ENCODE measurements around the gene RANBP3.
"Not testable (repeated sequence)": the region's sequence is repeated elsewhere in the genome, so short reads cannot be mapped to it uniquely, and the experiment has no call there.

RANBP3 gene

GRCh38 chr19:5877882-5878281, 100.1 kb downstream of the RANBP3 start:
- H2AFZ ChIP-seq (ENCODE audit: low read depth, low read length) = no peak overlapping the region
- H3K27me3 ChIP-seq (ENCODE audit: insufficient read depth, low read length, poor library complexity) = no peaks in the 10 kb centered on the region
- no peaks in the 10 kb centered on the region for H3K79me2 ChIP-seq (ENCODE audit: insufficient read depth, low read length)
- H3K4me3 ChIP-seq (ENCODE audit: low read depth in 1 of 2, low read length in 2 of 2) = no peak overlapping the region
- no peak for TF ChIP-seq EZH2 (IDR thresholded peaks at IDR 0.05; ENCODE audit: borderline replicate concordance, low read depth, low read length, severe bottlenecking)
- no peak for TF ChIP-seq CTCF (IDR thresholded peaks at IDR 0.05; ENCODE audit: borderline replicate concordance, extremely low read depth, low read length, poor library complexity, severe bottlenecking)
- no peak overlapping the region for H3K27ac ChIP-seq (ENCODE audit: low read length)
- no peaks in the 10 kb centered on the region for H4K20me1 ChIP-seq (ENCODE audit: insufficient read depth, low read length)
- ATAC-seq (ENCODE audit: insufficient read depth, low read depth) = no peak
- H3K4me1 ChIP-seq (ENCODE audit: insufficient read depth, low read length) = no peaks in the 10 kb centered on the region
- H3K9me3 ChIP-seq (ENCODE audit: insufficient read depth, low read length, severe bottlenecking) = no peaks in the 10 kb centered on the region
- H3K9ac ChIP-seq (ENCODE audit: low read depth, low read length) = no peak overlapping the region
- DNase-seq = no peak
- H3K4me2 ChIP-seq (ENCODE audit: insufficient read depth, low read length) = no peak overlapping the region
- no peaks in the 10 kb centered on the region for H3K36me3 ChIP-seq (ENCODE audit: insufficient read depth, low read length)

- ATAC-seq (ENCODE audit: insufficient read depth, low read depth) = no peak
- H3K4me1 ChIP-seq (ENCODE audit: insufficient read depth, low read length) = no peaks in the 10 kb centered on the region
- TF ChIP-seq CTCF (IDR thresholded peaks at IDR 0.05; ENCODE audit: borderline replicate concordance, extremely low read depth, low read length, poor library complexity, severe bottlenecking) (no peak), EZH2 (IDR thresholded peaks at IDR 0.05; ENCODE audit: borderline replicate concordance, low read depth, low read length, severe bottlenecking) (no peak)
Measured at GRCh38 chr19:5877427-5877826, 100.5 kb downstream of the RANBP3 start.

GRCh38 chr19:5874496-5874895, 103.4 kb downstream of the RANBP3 start:
- not testable (repeated sequence) for H3K4me3 ChIP-seq (ENCODE audit: low read depth in 1 of 2, low read length in 2 of 2); H4K20me1 ChIP-seq (ENCODE audit: insufficient read depth, low read length); H3K9me3 ChIP-seq (ENCODE audit: insufficient read depth, low read length, severe bottlenecking); H2AFZ ChIP-seq (ENCODE audit: low read depth, low read length); H3K79me2 ChIP-seq (ENCODE audit: insufficient read depth, low read length); H3K27me3 ChIP-seq (ENCODE audit: insufficient read depth, low read length, poor library complexity); H3K36me3 ChIP-seq (ENCODE audit: insufficient read depth, low read length); H3K4me1 ChIP-seq (ENCODE audit: insufficient read depth, low read length); H3K9ac ChIP-seq (ENCODE audit: low read depth, low read length); DNase-seq; H3K4me2 ChIP-seq (ENCODE audit: insufficient read depth, low read length); H3K27ac ChIP-seq (ENCODE audit: low read length); ATAC-seq (ENCODE audit: insufficient read depth, low read depth)

More at GRCh38 chr19:5877427-5877826, 100.5 kb downstream of the RANBP3 start:
- H3K4me2 ChIP-seq (ENCODE audit: insufficient read depth, low read length) = no peak overlapping the region
- DNase-seq = no peak
- no peaks in the 10 kb centered on the region for H3K79me2 ChIP-seq (ENCODE audit: insufficient read depth, low read length)
- no peaks in the 10 kb centered on the region for H3K9me3 ChIP-seq (ENCODE audit: insufficient read depth, low read length, severe bottlenecking)
- H3K4me3 ChIP-seq (ENCODE audit: low read depth in 1 of 2, low read length in 2 of 2) = no peak overlapping the region
- H3K27ac ChIP-seq (ENCODE audit: low read length) = no peak overlapping the region
- H3K9ac ChIP-seq (ENCODE audit: low read depth, low read length) = no peak overlapping the region
- no peaks in the 10 kb centered on the region for H4K20me1 ChIP-seq (ENCODE audit: insufficient read depth, low read length)
- H2AFZ ChIP-seq (ENCODE audit: low read depth, low read length) = no peak overlapping the region
- no peaks in the 10 kb centered on the region for H3K27me3 ChIP-seq (ENCODE audit: insufficient read depth, low read length, poor library complexity)
- H3K36me3 ChIP-seq (ENCODE audit: insufficient read depth, low read length) = no peaks in the 10 kb centered on the region

- DNase-seq = no peak
- ATAC-seq (ENCODE audit: insufficient read depth, low read depth) = no peak
- Histone ChIP-seq H3K4me3 (ENCODE audit: low read depth in 1 of 2, low read length in 2 of 2) (no peak overlapping the region), H3K9ac (ENCODE audit: low read depth, low read length) (no peak overlapping the region), H3K27me3 (ENCODE audit: insufficient read depth, low read length, poor library complexity) (no peaks in the 10 kb centered on the region), H2AFZ (ENCODE audit: low read depth, low read length) (no peak overlapping the region), H3K79me2 (ENCODE audit: insufficient read depth, low read length) (no peaks in the 10 kb centered on the region), H3K9me3 (ENCODE audit: insufficient read depth, low read length, severe bottlenecking) (no peaks in the 10 kb centered on the region), H3K4me2 (ENCODE audit: insufficient read depth, low read length) (no peak overlapping the region), H3K36me3 (ENCODE audit: insufficient read depth, low read length) (no peaks in the 10 kb centered on the region), H3K27ac (ENCODE audit: low read length) (no peak overlapping the region), H3K4me1 (ENCODE audit: insufficient read depth, low read length) (no peaks in the 10 kb centered on the region), H4K20me1 (ENCODE audit: insufficient read depth, low read length) (no peaks in the 10 kb centered on the region)
- TF ChIP-seq EZH2 (IDR thresholded peaks at IDR 0.05; ENCODE audit: borderline replicate concordance, low read depth, low read length, severe bottlenecking) (no peak), CTCF (IDR thresholded peaks at IDR 0.05; ENCODE audit: borderline replicate concordance, extremely low read depth, low read length, poor library complexity, severe bottlenecking) (no peak)
Measured at GRCh38 chr19:5873617-5874199, 104.2 kb downstream of the RANBP3 start.
